ENCODE measurements around the gene LSAMP. TPM values are rescaled to one million over a fixed set of nuclear protein-coding genes. Genes with fewer than 3 reads are reported as not detected.
"Not testable (repeated sequence)": the region's sequence is repeated elsewhere in the genome, so short reads cannot be mapped to it uniquely, and the experiment has no call there.

LSAMP gene
- total RNA-seq, 1 donor from 2014 or later = not detected

GRCh38 chr3:115806501-115806900, 638.8 kb downstream of the LSAMP start:
- intact Hi-C loops (cut with micrococcal nuclease) = no loop called here

GRCh38 chr3:115805520-115805919, 639.8 kb downstream of the LSAMP start:
- intact Hi-C loops (cut with micrococcal nuclease) = no loop called here

- intact Hi-C loops (cut with micrococcal nuclease) = no loop called here
These were observed 640.6 kb downstream of the LSAMP start for GRCh38 chr3:115804713-115805119.

- intact Hi-C loops (cut with micrococcal nuclease) = no loop called here
These were observed 641.1 kb downstream of the LSAMP start for GRCh38 chr3:115804200-115804599.

- intact Hi-C loops (cut with micrococcal nuclease) = no loop called here
These were observed 641.6 kb downstream of the LSAMP start for GRCh38 chr3:115803661-115804060.

- intact Hi-C loops (cut with micrococcal nuclease) = no loop called here
These were observed 644.7 kb downstream of the LSAMP start for GRCh38 chr3:115800489-115801075.

GRCh38 chr3:115800065-115800464, 645.2 kb downstream of the LSAMP start:
- intact Hi-C loops (cut with micrococcal nuclease) = not testable (repeated sequence)

GRCh38 chr3:115792206-115792955, 652.9 kb downstream of the LSAMP start:
- intact Hi-C loops (cut with micrococcal nuclease) = loop anchor here (1.0 to 2.0 kb wide), 2 partner anchors 8 to 22 kb away; no protein-coding TSS in a partner anchor

- intact Hi-C loops (cut with micrococcal nuclease) = loop anchor here (1.0 to 2.0 kb wide), 2 partner anchors 7 to 23 kb away; no protein-coding TSS in a partner anchor
These were observed 653.8 kb downstream of the LSAMP start for GRCh38 chr3:115791271-115792153.

- intact Hi-C loops (cut with micrococcal nuclease) = no loop called here
These were observed 654.5 kb downstream of the LSAMP start for GRCh38 chr3:115790759-115791158.

GRCh38 chr3:115789481-115789880, 655.8 kb downstream of the LSAMP start:
- intact Hi-C loops (cut with micrococcal nuclease) = loop anchor here (10.0 kb wide), 1 partner anchor 1845 kb away; the partner anchor contains the start of gene ZDHHC23

- intact Hi-C loops (cut with micrococcal nuclease) = loop anchor here (10.0 kb wide), 1 partner anchor 1844 kb away; the partner anchor contains the start of gene ZDHHC23
These were observed 656.3 kb downstream of the LSAMP start for GRCh38 chr3:115788921-115789470.

GRCh38 chr3:115787818-115788217, 657.5 kb downstream of the LSAMP start:
- intact Hi-C loops (cut with micrococcal nuclease) = loop anchor here (10.0 kb wide), 1 partner anchor 1843 kb away; the partner anchor contains the start of gene ZDHHC23

- intact Hi-C loops (cut with micrococcal nuclease) = loop anchor here (2.0 to 10.0 kb wide), 2 partner anchors 693 to 1841 kb away; partner anchors contain the start of gene ZDHHC23
These were observed 659.5 kb downstream of the LSAMP start for GRCh38 chr3:115785782-115786181.

- intact Hi-C loops (cut with micrococcal nuclease) = loop anchor here (1.0 to 10.0 kb wide), 10 partner anchors 7 to 1840 kb away; partner anchors contain the start of genes CCDC191, QTRT2, ZBTB20 and ZDHHC23
These were observed 660.3 kb downstream of the LSAMP start for GRCh38 chr3:115784739-115785536.

GRCh38 chr3:115783938-115784738, 661.1 kb downstream of the LSAMP start:
- intact Hi-C loops (cut with micrococcal nuclease) = loop anchor here (1.0 to 10.0 kb wide), 10 partner anchors 8 to 1839 kb away; partner anchors contain the start of genes CCDC191, QTRT2, ZBTB20 and ZDHHC23

GRCh38 chr3:115783426-115783825, 661.9 kb downstream of the LSAMP start:
- intact Hi-C loops (cut with micrococcal nuclease) = loop anchor here (5.0 to 10.0 kb wide), 3 partner anchors 616 to 1839 kb away; partner anchors contain the start of genes CCDC191, QTRT2 and ZDHHC23

GRCh38 chr3:115779011-115779410, 666.3 kb downstream of the LSAMP start:
- intact Hi-C loops (cut with micrococcal nuclease) = no loop called here

GRCh38 chr3:115772951-115773350, 672.3 kb downstream of the LSAMP start:
- intact Hi-C loops (cut with micrococcal nuclease) = no loop called here

Data from T-helper 2 cell treated with Interferon-gamma antibody and Interleukin-4, amounts not matched to agents 100 ng/mL and 5 ng/mL, for 36 hours (primary cell).